HL-60 (cell line): ENCODE results near the gene MAD1L1.

ENCODE experiments used
- DNase-seq, 2 experiments: peaks; one replicate each; pipeline ENCODE4 v3.0.0-alpha.2; 2010 to 2020; ENCODE audit warnings: low read depth in 1 of 2, low spot score in 1 of 2
- H3K27ac ChIP-seq: fragments of 250-450 bp; sonication (Bioruptor Pico); replicated peaks from 2 replicates; pipeline ENCODE4 v1.5.1; 2020; ENCODE audit warnings: mild to moderate bottlenecking, moderate library complexity
- H3K27me3 ChIP-seq: fragments of 250-450 bp; sonication (Bioruptor Pico); 2 replicates; pipeline ENCODE4 v1.5.1; 2021; ENCODE audit warnings: mild to moderate bottlenecking, moderate library complexity; ENCODE audit not compliant: insufficient read depth, poor library complexity, severe bottlenecking
- H3K4me3 ChIP-seq: replicated peaks from 2 replicates; pipeline ENCODE4 v1.5.1; 2011; ENCODE audit warnings: mild to moderate bottlenecking, control low read depth, low read length; ENCODE audit not compliant: insufficient read depth
- CTCF ChIP-seq: IDR thresholded peaks from one replicate; pipeline ENCODE4 v1.5.1; 2011; ENCODE audit warnings: low read length, control low read depth, inconsistent platforms; ENCODE audit not compliant: insufficient read depth
- GABPA ChIP-seq: IDR thresholded peaks from 2 replicates; pipeline ENCODE4 v1.6.1; 2012; ENCODE audit warnings: low read depth
- POLR2AphosphoS5 ChIP-seq: IDR thresholded peaks from 2 replicates; pipeline ENCODE4 v1.6.1; 2012; ENCODE audit warnings: low read depth
- REST ChIP-seq: IDR thresholded peaks from 2 replicates; pipeline ENCODE4 v1.6.1; 2012; ENCODE audit warnings: low read depth; ENCODE audit not compliant: insufficient replicate concordance
- SPI1 ChIP-seq: IDR thresholded peaks from 2 replicates; pipeline ENCODE4 v1.6.1; 2012; ENCODE audit warnings: low read depth, mild to moderate bottlenecking, borderline replicate concordance

Gene MAD1L1

GRCh38 chr7:1918881-1919525 lies 313.7 kb downstream of the MAD1L1 start:
- H3K27me3 ChIP-seq: no peaks in the 10 kb centered on the region
- TF ChIP-seq CTCF: no peak
- no peak for TF ChIP-seq POLR2AphosphoS5
- TF ChIP-seq GABPA: no peak
- TF ChIP-seq SPI1: no peak
- no peak for TF ChIP-seq REST
- no peak overlapping the region for H3K27ac ChIP-seq
- no peak for DNase-seq
- H3K4me3 ChIP-seq: no peak overlapping the region

- no peak overlapping the region for H3K27ac ChIP-seq
- DNase-seq: no peak
- TF ChIP-seq GABPA (no peak), CTCF (no peak), POLR2AphosphoS5 (no peak), SPI1 (no peak)
These were observed 314.6 kb downstream of the MAD1L1 start for GRCh38 chr7:1918063-1918645.

GRCh38 chr7:1917221-1918062 lies 315.3 kb downstream of the MAD1L1 start:
- H3K27ac ChIP-seq: no peak overlapping the region
- no peak for DNase-seq
- TF ChIP-seq REST (no peak), CTCF (no peak), SPI1 (no peak), POLR2AphosphoS5 (no peak), GABPA (no peak)
- no peaks in the 10 kb centered on the region for H3K27me3 ChIP-seq
- H3K4me3 ChIP-seq: no peak overlapping the region

More at GRCh38 chr7:1918063-1918645, 314.6 kb downstream of the MAD1L1 start:
- Histone ChIP-seq H3K4me3 (no peak overlapping the region), H3K27me3 (no peaks in the 10 kb centered on the region)
